GM15510 (cell line): Measurements from ENCODE around the gene TAC3.

Experiments
- POLR2A ChIP-seq: IDR thresholded peaks from 3 replicates; pipeline ENCODE4 v1.6.1; 2011; ENCODE audit warnings: borderline replicate concordance; ENCODE audit not compliant: insufficient read length; ENCODE audit errors: extremely low read depth

The TAC3 gene

DNA sequence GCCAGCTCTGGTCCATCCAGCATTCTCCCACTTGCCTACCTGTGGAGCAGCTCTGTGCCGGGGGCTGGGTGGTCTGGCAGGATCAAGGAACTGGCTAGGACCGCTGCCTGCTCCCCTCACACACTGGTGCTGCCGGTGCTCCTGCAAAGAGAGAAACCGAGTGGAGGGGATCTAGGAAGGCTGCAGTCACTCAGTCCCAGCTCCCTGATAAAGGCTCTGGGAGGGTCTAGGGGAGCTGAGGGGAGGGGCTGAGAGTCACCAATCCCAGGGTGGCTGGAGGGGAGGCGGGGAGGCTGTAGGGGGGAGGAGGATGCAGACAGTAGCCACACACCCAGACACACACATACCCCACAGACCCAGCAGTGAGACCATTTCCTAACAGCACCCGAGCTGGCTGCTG, at the start of gene TAC3:
Gene TAC3 (minus strand): TSS at position 182 of the 400 bp plus-strand sequence. CDS start 732 bp downstream, outside the sequence.
- no peak for TF ChIP-seq POLR2A

DNA sequence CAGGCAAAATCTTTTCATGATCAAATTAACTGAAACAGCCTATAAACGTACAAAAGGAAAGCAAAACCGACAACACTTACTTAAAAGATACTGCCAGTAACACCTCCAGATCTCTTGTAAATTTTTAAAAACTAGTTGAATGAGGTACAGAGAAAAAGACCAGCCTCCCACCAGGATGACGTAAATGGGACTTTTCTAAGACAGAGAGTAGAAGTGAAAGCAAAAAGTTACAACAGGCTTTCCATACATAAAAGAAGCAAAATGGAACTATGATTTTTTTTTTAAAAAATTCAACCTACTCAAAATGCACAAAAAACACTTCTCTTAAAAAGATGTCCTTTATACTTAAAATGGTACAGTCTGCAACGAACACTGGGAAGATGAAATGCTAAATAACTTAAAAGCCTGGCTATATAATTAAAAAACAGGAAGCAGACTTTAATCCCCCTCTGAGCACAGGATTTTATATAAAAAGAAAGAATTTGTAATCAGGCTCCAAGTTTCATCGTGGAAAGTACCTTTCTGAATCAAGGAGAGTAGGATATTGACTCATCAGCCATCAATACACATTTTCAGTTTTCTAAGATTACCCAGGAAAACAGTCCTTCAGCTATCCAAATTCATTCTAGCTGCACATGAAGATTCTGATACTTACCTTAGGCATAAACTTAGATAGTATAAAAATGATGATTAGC, 47.8 kb upstream of the TAC3 start:
- TF ChIP-seq POLR2A = no peak

DNA sequence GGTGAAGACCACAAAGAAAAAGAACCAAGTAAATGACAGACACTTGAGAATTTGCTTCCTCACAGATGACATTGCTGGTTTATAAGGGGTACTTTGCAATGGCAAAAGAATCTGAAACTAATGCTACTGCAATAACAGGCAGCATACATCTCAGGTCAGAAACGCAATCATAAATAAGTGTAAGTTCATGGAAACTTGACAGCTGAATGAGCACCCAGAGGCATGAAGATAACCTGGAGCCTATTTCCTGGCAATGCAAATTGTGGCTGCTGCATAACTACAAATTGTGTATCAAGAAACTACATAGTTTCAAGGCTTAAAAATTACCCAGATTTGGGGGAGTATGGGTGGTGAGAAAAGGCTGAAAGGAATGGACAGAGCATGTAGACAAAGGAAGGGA, 42.1 kb upstream of the TAC3 start:
- TF ChIP-seq POLR2A = no peak

DNA sequence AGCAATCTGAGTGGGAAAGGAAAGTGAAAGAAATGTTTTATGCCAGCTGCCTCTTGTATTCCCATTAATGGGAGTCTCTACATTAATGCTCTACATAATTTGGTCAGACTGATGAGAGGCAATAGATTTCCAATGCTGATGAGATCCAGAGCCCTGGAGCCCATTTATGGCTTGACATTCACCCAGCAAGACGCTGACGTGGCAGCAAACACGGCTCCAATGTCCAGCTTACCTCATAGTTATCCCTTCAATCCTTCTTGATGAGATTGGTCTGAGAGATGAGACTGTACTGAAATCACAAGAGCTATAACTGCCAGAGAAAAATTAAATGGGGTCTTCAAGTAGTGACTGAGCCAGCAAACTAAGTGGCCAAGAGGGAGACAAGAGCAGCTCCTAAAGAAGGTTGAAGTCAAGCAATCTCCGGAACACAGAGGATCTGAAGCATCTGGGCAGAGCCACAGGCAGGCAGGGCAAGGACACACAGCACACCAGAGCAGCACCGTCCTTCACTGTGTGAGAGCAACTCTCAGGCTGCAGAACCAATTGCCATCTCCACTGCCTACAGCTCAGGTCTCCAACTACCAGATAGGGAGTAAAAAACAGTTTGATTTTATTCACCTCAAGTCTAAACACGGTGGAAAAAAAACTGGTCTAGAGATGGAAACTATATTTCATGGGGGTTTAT, 40.9 kb upstream of the TAC3 start:
- no peak for TF ChIP-seq POLR2A

DNA sequence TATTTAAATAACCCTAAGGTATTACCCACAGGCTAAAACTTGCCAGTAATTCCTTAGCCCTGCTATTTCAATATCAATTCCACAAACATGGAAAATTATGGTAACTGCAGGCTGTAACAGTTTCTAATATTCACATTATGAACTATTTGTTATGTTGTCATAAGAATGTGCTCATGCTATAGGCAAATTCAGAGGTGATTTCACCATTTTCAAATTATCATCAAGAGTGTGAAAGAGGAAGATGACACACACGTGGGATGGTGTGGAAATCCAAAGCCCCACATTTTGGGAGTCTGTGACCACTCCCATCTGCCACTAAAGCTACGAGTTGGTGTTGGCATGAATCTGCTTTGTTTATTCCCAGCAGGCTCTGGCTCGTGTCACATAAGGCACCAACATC, 39.5 kb upstream of the TAC3 start:
- TF ChIP-seq POLR2A = no peak

DNA sequence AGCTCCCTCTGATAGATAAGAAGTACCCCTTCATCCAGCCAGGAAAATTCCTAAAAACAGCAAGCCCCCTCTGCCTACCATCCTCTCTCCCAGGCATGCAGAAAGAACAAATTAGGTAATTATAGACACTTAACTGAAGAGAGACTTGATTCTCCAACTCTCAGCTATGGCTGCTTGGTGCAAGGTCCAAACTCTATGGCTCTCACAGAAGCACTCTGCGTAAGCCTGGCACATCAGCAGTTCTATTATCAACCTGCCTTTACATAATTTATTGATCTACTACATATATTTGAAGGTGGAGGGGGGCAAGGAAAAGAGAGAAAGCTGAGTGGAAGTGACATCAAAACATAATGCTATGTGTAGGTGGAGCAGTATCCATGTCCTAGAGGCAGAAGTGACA, 34.7 kb upstream of the TAC3 start:
- TF ChIP-seq POLR2A = no peak

DNA sequence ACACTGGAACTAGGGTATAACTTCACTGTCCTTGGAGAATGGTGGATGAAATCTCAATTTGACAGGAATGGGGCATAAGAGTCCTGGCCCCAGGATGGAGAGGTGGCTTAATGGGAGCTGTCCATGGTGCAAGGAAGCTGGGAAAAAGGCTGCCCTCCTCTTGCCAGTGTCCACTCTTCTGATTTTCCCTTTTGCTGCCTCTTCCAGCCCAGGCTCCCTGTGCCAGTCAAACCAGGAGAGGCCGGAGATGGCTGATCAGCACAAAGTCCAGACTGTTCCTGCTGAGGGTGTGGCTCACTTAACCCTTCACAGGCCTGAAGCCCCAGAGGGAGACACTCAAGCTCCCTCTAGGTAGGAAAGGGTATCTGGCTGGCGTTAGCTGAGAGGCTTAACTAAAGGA, 33.6 kb upstream of the TAC3 start, which contains the start of gene MYO1A:
Gene MYO1A (minus strand): TSS at position 240 of the 400 bp plus-strand sequence. CDS start 1,806 bp downstream, outside the sequence.
- TF ChIP-seq POLR2A = no peak

DNA sequence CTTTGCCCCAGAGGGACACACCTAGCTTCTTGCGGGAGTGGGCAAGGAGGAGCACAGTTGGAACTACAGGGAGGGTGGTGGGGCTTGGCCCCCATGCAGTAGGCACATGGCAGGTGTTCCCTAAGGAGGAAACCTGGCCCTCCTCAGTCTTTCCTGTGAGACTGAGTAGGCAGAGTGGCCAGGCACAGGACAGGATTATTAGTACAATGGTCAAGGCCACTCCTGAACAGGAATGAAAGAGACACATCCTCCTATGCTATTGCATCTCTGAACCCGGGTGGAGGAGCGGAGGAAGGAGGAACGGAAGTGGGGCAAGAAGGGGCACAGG, 32.8 kb upstream of the TAC3 start:
- no peak for TF ChIP-seq POLR2A

DNA sequence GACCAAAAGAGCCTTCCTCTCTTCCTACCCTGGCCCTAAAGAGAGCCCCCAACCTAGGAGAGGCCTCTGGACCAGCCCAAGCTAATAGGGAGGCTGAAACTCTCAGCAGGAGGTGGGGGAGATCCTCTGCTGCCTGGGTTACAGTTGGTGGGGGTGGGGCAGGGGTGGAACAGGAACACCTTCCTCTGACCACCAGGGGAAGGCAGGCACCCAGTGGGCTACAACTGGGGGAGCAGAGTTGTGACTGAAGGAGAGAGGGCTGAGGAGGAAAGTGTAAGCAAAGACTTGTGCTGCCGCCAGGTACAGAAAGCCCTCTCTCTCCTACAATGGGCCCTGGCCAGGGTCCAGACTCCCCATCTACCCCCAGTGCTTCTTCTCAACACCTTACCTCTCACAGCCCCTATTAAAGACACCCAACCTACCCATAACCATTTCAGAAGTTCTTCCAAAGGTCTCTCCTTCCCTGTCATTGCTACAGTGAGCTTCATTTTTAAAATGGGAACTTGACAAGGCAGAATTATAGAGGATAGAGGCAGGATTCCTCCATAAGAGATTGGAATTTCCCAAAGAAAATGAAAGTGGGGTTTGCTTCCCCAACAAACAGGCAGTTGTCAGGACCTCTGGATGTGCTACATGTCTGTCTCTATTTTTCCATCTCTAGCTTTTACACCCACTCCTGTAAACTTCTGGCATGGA, 32.2 kb upstream of the TAC3 start:
- TF ChIP-seq POLR2A = no peak

DNA sequence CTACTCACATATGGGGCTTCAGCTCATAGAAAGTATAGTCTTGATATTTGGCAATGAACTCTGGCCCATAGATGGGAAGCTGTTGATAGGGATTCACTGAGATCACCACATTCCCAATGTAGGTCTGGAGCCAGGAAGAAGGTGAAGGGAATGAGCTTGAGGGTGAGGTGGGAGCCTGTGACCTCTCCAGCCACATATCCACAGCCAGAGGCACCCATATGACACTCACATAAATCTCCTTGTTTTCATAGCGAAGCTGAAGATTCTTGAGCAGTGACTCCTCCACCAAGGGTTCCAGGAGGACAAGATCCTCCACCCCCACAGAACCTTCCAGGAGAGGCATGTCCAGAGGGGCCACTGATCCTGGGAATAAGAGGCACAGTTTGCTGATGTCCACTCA, 31.7 kb upstream of the TAC3 start:
- no peak for TF ChIP-seq POLR2A

DNA sequence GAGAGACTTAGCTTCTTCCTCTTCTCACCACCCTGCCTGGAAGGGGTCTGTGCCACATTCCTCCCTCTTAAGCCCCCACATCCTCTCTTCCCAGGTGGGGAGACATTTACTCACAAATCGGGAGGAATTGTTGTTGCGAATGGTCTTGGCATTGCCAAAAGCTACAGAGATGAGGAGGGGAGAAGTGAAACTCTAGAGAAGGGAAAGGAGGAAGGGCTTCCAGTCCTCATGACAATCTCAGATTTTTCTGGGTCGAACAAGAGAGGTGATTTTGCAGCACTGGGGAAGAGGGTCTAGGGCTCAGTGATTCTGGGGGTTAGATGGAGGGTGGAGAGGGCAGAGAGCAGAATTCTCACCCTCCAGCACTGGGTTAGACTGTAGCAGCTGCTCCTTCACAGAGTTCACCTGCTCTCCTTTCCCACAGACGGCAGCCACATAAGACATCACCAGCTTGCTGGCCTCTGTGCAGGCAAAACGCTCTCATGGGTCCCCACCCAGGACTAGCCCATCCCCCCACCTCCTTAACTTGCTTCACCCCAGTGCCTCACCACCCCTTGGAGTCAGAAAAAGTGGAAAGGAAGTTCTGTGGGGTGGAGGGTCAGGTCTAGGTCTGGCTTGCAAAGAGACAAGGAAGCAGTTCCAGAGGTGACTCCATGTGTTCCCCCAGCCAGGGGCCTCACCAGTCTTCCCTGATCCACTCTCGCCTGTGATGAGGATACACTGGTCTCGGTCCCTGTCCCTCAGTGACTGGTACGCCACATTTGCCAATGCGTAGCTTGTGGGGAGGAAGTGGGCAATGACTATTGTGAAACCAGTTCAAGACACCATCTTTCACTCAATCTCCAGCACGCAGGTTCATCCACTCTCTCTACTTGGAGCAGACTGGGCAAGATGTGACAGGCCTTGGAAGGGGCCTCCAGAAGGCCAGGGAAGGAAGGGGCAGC, 30.9 kb upstream of the TAC3 start:
- no peak for TF ChIP-seq POLR2A

DNA sequence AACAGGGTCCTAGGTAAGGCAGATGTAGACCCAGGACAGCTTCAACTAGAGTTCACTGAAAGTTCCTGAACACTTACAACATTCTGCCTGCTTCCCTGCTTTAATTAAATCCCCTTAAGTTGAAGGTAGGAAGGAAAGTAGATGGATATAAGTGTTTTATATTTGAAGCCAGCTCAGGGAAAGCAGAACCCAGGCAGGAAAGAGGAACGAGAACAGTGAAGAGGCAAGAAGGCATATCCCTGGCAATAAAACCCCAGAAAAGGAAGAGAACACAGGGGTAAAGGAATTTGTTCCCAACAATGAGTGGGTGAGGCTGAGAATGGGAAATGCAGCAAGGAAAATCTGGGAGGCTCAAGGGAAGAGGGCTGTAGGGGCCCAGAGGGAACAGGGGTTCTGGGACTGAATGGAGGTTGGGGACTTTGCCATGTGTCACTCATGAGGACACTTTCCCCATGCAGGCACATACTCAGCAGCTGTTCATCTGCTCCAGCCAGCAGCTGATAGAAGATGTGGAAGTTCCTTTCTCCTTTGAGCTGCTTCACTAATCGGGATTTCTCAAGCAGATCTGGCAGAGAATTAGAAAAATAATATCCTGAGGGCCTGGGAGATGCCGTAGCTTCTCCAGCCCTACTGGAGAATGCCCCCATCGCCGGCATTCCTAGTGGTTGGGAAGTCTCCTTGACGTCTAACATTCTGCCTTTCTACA, 29.9 kb upstream of the TAC3 start:
- no peak for TF ChIP-seq POLR2A

DNA sequence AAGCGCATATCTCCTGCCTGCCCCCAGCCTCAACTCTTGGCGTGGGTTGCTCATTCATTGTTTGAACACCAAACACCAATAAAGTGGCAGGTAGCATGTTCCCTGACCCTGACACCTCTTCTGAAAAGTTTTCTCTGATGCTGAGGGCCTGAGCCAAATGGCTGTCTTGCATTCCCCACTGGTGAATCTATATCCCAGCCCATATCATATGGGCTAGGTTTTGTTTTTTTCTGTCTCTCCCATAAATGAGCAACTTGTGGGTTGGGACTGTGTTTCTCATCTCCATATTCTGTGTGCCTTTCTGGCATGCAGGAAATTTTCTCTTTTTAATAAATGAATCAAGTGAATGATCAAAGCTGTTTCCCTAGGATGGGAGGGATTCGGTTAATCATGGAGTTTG, 28.6 kb upstream of the TAC3 start:
- no peak for TF ChIP-seq POLR2A

DNA sequence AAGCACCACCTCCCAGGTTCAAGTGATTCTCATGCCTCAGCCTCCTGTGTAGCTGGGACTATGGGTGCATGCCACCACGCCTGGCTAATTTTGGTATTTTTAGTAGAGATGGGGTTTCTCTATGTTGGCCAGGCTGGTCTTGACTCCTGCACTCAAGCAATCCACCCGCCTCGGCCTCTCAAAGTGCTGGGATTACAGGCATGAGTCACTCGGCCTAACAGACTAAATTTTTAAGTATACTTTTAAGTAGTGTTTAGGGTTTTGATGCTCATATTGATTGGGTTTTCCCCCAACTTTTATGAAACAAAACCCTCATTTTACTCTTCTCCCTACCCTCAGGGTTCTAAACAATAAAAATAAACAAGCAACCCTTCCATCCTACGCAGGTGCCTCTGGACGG, 28.1 kb upstream of the TAC3 start:
- no peak for TF ChIP-seq POLR2A
